SK-N-SH (cell line): ENCODE results near the gene ADAMTS17.

Experiments
- CHD2 ChIP-seq: fragments of 150-350 bp; IDR thresholded peaks from 2 replicates; pipeline ENCODE4 v1.6.1; 2018; ENCODE audit warnings: low read length; ENCODE audit not compliant: partially characterized antibody
- CTCF ChIP-seq: fragments of 200-600 bp; sonication (generic); IDR thresholded peaks from 2 replicates; pipeline ENCODE4 v1.6.1; 2017; ENCODE audit warnings: antibody characterized with exemption, mild to moderate bottlenecking, moderate library complexity
- EP300 ChIP-seq, 2 experiments: IDR thresholded peaks; 2 replicates each; pipeline versions ENCODE4 v1.4.0 to v1.6.1; 2012; ENCODE audit warnings: borderline replicate concordance in 1 of 2, low read depth in 1 of 2, low read length in 1 of 2
- EZH2phosphoT487 ChIP-seq: fragments of 200-600 bp; sonication (generic); IDR thresholded peaks from 2 replicates; pipeline ENCODE4 v1.6.1; 2017; ENCODE audit warnings: low read depth, mixed run types, mild to moderate bottlenecking, antibody characterized with exemption, moderate library complexity, borderline replicate concordance
- GATA2 ChIP-seq: sonication (generic); formaldehyde crosslinking; IDR thresholded peaks from 2 replicates; pipeline ENCODE4 v1.5.0; 2020; ENCODE audit warnings: mild to moderate bottlenecking, missing genetic modification reagents
- MEF2A ChIP-seq: IDR thresholded peaks from 2 replicates; pipeline ENCODE4 v1.4.0; 2012; ENCODE audit warnings: low read depth, borderline replicate concordance
- PBX3 ChIP-seq: IDR thresholded peaks from 2 replicates; pipeline ENCODE4; 2012
- POLR2AphosphoS5 ChIP-seq: IDR thresholded peaks from 2 replicates; pipeline ENCODE4 v1.6.1; 2012; ENCODE audit warnings: low read depth, low read length
- RAD21 ChIP-seq: IDR thresholded peaks from 2 replicates; pipeline ENCODE4 v1.6.1; 2012; ENCODE audit warnings: mild to moderate bottlenecking, low read length
- TEAD4 ChIP-seq: IDR thresholded peaks from 2 replicates; pipeline ENCODE4 v1.4.0; 2012; ENCODE audit warnings: mild to moderate bottlenecking, borderline replicate concordance; ENCODE audit not compliant: insufficient read depth
- ZBTB33 ChIP-seq: IDR thresholded peaks from 2 replicates; pipeline ENCODE4 v1.4.0; 2012; ENCODE audit warnings: low read depth, borderline replicate concordance
- TF ChIP-seq, protein P1 (sequence below): IDR thresholded peaks from 2 replicates; pipeline ENCODE4 v1.6.1; 2012; ENCODE audit warnings: mild to moderate bottlenecking, low read depth, low read length, moderate library complexity
- TF ChIP-seq, protein P2 (sequence below): fragments of 150-350 bp; IDR thresholded peaks from 2 replicates; pipeline ENCODE4 v1.6.1; 2017; ENCODE audit warnings: antibody characterized with exemption, low read length, low read depth, borderline replicate concordance
- TF ChIP-seq, protein P3 (sequence below): IDR thresholded peaks from 2 replicates; pipeline ENCODE4 v1.4.0; 2012; ENCODE audit warnings: low read depth

DNA sequence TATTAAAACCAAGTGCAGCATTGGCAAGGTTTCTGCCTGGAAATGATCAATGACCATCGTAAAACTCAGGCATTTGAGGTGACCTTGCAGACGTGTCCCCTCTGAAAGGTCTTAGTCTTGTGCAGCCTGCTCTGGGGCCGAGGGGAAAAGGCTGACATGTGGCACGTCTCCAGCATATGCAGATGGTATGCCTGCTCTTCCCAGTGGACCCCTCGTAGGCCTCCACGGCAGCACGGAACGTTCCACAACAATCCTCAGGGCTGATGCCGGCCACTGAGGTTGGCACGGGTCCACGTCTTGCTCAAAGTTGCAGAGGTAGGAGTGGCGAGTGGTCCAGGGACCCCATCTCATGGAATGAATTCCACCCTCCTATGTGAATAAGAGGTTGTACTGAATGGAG, 361.0 kb downstream of the ADAMTS17 start:
- no peak for TF ChIP-seq CTCF
- TF ChIP-seq, protein P1, sequence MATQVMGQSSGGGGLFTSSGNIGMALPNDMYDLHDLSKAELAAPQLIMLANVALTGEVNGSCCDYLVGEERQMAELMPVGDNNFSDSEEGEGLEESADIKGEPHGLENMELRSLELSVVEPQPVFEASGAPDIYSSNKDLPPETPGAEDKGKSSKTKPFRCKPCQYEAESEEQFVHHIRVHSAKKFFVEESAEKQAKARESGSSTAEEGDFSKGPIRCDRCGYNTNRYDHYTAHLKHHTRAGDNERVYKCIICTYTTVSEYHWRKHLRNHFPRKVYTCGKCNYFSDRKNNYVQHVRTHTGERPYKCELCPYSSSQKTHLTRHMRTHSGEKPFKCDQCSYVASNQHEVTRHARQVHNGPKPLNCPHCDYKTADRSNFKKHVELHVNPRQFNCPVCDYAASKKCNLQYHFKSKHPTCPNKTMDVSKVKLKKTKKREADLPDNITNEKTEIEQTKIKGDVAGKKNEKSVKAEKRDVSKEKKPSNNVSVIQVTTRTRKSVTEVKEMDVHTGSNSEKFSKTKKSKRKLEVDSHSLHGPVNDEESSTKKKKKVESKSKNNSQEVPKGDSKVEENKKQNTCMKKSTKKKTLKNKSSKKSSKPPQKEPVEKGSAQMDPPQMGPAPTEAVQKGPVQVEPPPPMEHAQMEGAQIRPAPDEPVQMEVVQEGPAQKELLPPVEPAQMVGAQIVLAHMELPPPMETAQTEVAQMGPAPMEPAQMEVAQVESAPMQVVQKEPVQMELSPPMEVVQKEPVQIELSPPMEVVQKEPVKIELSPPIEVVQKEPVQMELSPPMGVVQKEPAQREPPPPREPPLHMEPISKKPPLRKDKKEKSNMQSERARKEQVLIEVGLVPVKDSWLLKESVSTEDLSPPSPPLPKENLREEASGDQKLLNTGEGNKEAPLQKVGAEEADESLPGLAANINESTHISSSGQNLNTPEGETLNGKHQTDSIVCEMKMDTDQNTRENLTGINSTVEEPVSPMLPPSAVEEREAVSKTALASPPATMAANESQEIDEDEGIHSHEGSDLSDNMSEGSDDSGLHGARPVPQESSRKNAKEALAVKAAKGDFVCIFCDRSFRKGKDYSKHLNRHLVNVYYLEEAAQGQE, result no peak
- TF ChIP-seq, protein P2, sequence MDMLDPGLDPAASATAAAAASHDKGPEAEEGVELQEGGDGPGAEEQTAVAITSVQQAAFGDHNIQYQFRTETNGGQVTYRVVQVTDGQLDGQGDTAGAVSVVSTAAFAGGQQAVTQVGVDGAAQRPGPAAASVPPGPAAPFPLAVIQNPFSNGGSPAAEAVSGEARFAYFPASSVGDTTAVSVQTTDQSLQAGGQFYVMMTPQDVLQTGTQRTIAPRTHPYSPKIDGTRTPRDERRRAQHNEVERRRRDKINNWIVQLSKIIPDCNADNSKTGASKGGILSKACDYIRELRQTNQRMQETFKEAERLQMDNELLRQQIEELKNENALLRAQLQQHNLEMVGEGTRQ, result no peak
- no peak for TF ChIP-seq GATA2
- TF ChIP-seq EZH2phosphoT487, result no peak
- no peak for TF ChIP-seq POLR2AphosphoS5
- TF ChIP-seq TEAD4, result no peak
- no peak for TF ChIP-seq EP300 (IDR thresholded peaks at IDR 0.05; ENCODE audit: borderline replicate concordance in 1 of 2, low read depth in 1 of 2, low read length in 1 of 2)
- TF ChIP-seq CHD2, result no peak
- no peak for TF ChIP-seq PBX3
- no peak for TF ChIP-seq MEF2A
- no peak for TF ChIP-seq ZBTB33
- TF ChIP-seq RAD21, result no peak
- TF ChIP-seq, protein P3, sequence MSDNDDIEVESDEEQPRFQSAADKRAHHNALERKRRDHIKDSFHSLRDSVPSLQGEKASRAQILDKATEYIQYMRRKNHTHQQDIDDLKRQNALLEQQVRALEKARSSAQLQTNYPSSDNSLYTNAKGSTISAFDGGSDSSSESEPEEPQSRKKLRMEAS, result no peak
